H1 (cell line): Measurements from ENCODE around the gene CCDC78. TPM values are rescaled to one million over a fixed set of nuclear protein-coding genes. Genes with fewer than 3 reads are reported as not detected.
A peak's percentile ranks its signal among the peaks of the same experiment; 100 is the strongest.

ENCODE experiments used
- CTCF ChIA-PET: fragments of 300-600 bp; sonication (Branson Sonifier 250); formaldehyde crosslinking; loops from one replicate; lab custom pipeline; 2021; ENCODE audit not compliant: partially characterized antibody; lab: Charles Lee
- POLR2A ChIA-PET: fragments of 300-600 bp; sonication (Branson Sonifier 250); formaldehyde crosslinking; loops from one replicate; lab custom pipeline; 2021; ENCODE audit warnings: inconsistent platforms; ENCODE audit not compliant: partially characterized antibody; lab: Charles Lee
- DNase-seq, 2 experiments: peaks; one replicate each; pipeline versions ENCODE4 v3.0.0 to v3.0.0-alpha.2; 2010 to 2022; ENCODE audit warnings: low spot score in 2 of 2, low read depth in 1 of 2, mixed read lengths in 1 of 2
- FAIRE-seq: peaks from 2 replicates; lab custom pipeline; 2011; peaks lifted over from hg19 to GRCh38; lab: Jason Lieb, UNC
- H2AFZ ChIP-seq: 2 replicates; pipeline ENCODE4 v1.8.1; 2012; ENCODE audit warnings: low read length, inconsistent platforms
- H2AK5ac ChIP-seq: 2 replicates; pipeline ENCODE4 v1.6.1; 2013; ENCODE audit warnings: low read depth, low read length
- H2BK120ac ChIP-seq: replicated peaks from 2 replicates; pipeline ENCODE3; 2013; ENCODE audit warnings: low read depth, low read length, inconsistent platforms
- H2BK12ac ChIP-seq: 2 replicates; pipeline ENCODE4 v1.6.1; 2013; ENCODE audit warnings: low read depth, low read length
- H2BK15ac ChIP-seq: 2 replicates; pipeline ENCODE4 v1.6.1; 2013; ENCODE audit warnings: low read length
- H2BK20ac ChIP-seq: 2 replicates; pipeline ENCODE4 v1.6.1; 2013; ENCODE audit warnings: low read length
- H2BK5ac ChIP-seq: 2 replicates; pipeline ENCODE4 v1.6.1; 2013; ENCODE audit warnings: low read depth, low read length
- H3K14ac ChIP-seq: 2 replicates; pipeline ENCODE4 v1.6.1; 2013; ENCODE audit warnings: inconsistent platforms; ENCODE audit not compliant: insufficient read length
- H3K18ac ChIP-seq: 2 replicates; pipeline ENCODE4 v1.6.1; 2013; ENCODE audit warnings: low read length; ENCODE audit errors: extremely low read depth
- H3K23ac ChIP-seq: 2 replicates; pipeline ENCODE4 v1.6.1; 2013; ENCODE audit warnings: inconsistent platforms; ENCODE audit not compliant: insufficient read length
- H3K23me2 ChIP-seq: 2 replicates; pipeline ENCODE4 v1.6.1; 2013; ENCODE audit warnings: low read depth, low read length
- H3K27ac ChIP-seq: 2 replicates; pipeline ENCODE4 v1.6.1; 2011; ENCODE audit warnings: low read depth, low read length, inconsistent platforms
- H3K27me3 ChIP-seq, 4 experiments: replicated peaks in 1 of 4; 1 replicate in 1 of 4; 2 replicates in 3 of 4; pipeline versions ENCODE4 v1.6.1 to v1.8.1; 2011 to 2013; ENCODE audit warnings: low read length in 3 of 4, mild to moderate bottlenecking in 3 of 4, inconsistent platforms in 2 of 4, mixed read lengths in 2 of 4, moderate library complexity in 1 of 4; ENCODE audit not compliant: control insufficient read depth in 3 of 4, insufficient read depth in 3 of 4; ENCODE audit errors: extremely low read depth in 1 of 4
- H3K36me3 ChIP-seq, 4 experiments: 2 replicates each; pipeline versions ENCODE4 v1.6.1 to v1.8.1; 2011 to 2013; ENCODE audit warnings: mild to moderate bottlenecking in 4 of 4, low read length in 3 of 4, moderate library complexity in 2 of 4, control low read depth in 1 of 4, inconsistent platforms in 1 of 4; ENCODE audit not compliant: insufficient read depth in 4 of 4, control insufficient read depth in 2 of 4
- H3K4ac ChIP-seq: replicated peaks from 2 replicates; pipeline ENCODE3; 2013; ENCODE audit warnings: low read length, low read depth, mixed read lengths, inconsistent platforms; ENCODE audit not compliant: insufficient read length
- H3K4me1 ChIP-seq, 4 experiments: replicated peaks in 1 of 4; 1 replicate in 1 of 4; 2 replicates in 3 of 4; pipeline versions ENCODE4 v1.6.1 to v1.8.1; 2011 to 2013; ENCODE audit warnings: low read length in 3 of 4, inconsistent platforms in 2 of 4, mixed read lengths in 1 of 4; ENCODE audit not compliant: insufficient read depth in 4 of 4, control insufficient read depth in 3 of 4
- H3K4me2 ChIP-seq, 2 experiments: 2 replicates each; pipeline versions ENCODE4 v1.6.1 to v1.8.1; 2011 to 2013; ENCODE audit warnings: low read depth in 2 of 2, low read length in 2 of 2, control low read depth in 1 of 2, inconsistent platforms in 1 of 2, mild to moderate bottlenecking in 1 of 2; ENCODE audit not compliant: insufficient read depth in 1 of 2
- H3K4me3 ChIP-seq, 4 experiments: fragments of 200-600, 300-600 bp in 1 of 4; sonication (generic), shearing (Covaris generic), sonication (Bioruptor Twin) in 1 of 4; 2 replicates each; pipeline versions ENCODE4 v1.5.1 to v1.8.1; 2011 to 2016; ENCODE audit warnings: low read length in 4 of 4, low read depth in 3 of 4, control low read depth in 2 of 4, inconsistent platforms in 2 of 4, mild to moderate bottlenecking in 2 of 4, mixed read lengths in 1 of 4, moderate library complexity in 1 of 4; ENCODE audit not compliant: insufficient read depth in 2 of 4; ENCODE audit errors: extremely low read depth in 1 of 4
- H3K56ac ChIP-seq: replicated peaks from 2 replicates; pipeline ENCODE3; 2013; ENCODE audit warnings: low read depth, mild to moderate bottlenecking, mixed read lengths, low read length, inconsistent platforms; ENCODE audit not compliant: insufficient read length
- H3K79me1 ChIP-seq: 2 replicates; pipeline ENCODE4 v1.6.1; 2013; ENCODE audit warnings: low read depth, low read length, control low read depth
- H3K79me2 ChIP-seq, 2 experiments: 2 replicates each; pipeline versions ENCODE4 v1.6.1 to v1.8.1; 2012 to 2013; ENCODE audit warnings: low read length in 2 of 2, mild to moderate bottlenecking in 2 of 2, inconsistent platforms in 1 of 2; ENCODE audit not compliant: insufficient read depth in 2 of 2, control insufficient read depth in 1 of 2
- H3K9ac ChIP-seq, 4 experiments: replicated peaks in 1 of 4; 1 replicate in 1 of 4; 2 replicates in 3 of 4; pipeline versions ENCODE4 v1.6.1 to v1.8.1; 2011 to 2013; ENCODE audit warnings: low read depth in 3 of 4, low read length in 3 of 4, control low read depth in 2 of 4, mild to moderate bottlenecking in 2 of 4, moderate library complexity in 2 of 4, inconsistent platforms in 1 of 4; ENCODE audit errors: extremely low read depth in 1 of 4
- H3K9me3 ChIP-seq, 2 experiments: 2 replicates each; pipeline versions ENCODE4 v1.6.1 to v1.8.1; 2012 to 2013; ENCODE audit warnings: mild to moderate bottlenecking in 2 of 2, moderate library complexity in 2 of 2, control low read depth in 1 of 2, inconsistent platforms in 1 of 2, low read depth in 1 of 2, low read length in 1 of 2, mixed read lengths in 1 of 2; ENCODE audit not compliant: insufficient read depth in 2 of 2
- H4K20me1 ChIP-seq, 2 experiments: replicated peaks in 1 of 2; 2 replicates each; pipeline versions ENCODE3 to v1.8.1; 2011 to 2013; ENCODE audit warnings: inconsistent platforms in 2 of 2, low read length in 2 of 2, mild to moderate bottlenecking in 1 of 2; ENCODE audit not compliant: insufficient read depth in 2 of 2, control insufficient read depth in 1 of 2
- H4K5ac ChIP-seq: 2 replicates; pipeline ENCODE4 v1.6.1; 2013; ENCODE audit warnings: low read length, low read depth, mixed read lengths, inconsistent platforms; ENCODE audit not compliant: insufficient read length
- H4K8ac ChIP-seq: 2 replicates; pipeline ENCODE4 v1.8.0; 2013; ENCODE audit warnings: mild to moderate bottlenecking, moderate library complexity, low read length, inconsistent platforms; ENCODE audit not compliant: insufficient read depth; ENCODE audit errors: extremely low read depth
- H4K91ac ChIP-seq: replicated peaks from 2 replicates; pipeline ENCODE3; 2013; ENCODE audit warnings: low read length, mixed read lengths, inconsistent platforms; ENCODE audit not compliant: insufficient read length
- BACH1 ChIP-seq: IDR thresholded peaks from 2 replicates; pipeline ENCODE4 v1.6.1; 2012; ENCODE audit warnings: low read length, improper control_type of control experiment
- CBX8 ChIP-seq: fragments of 300-800, 300-1000 bp; sonication (generic); IDR thresholded peaks from 2 replicates; pipeline ENCODE4 v1.7.1; 2016; ENCODE audit warnings: low read depth, low read length, borderline replicate concordance
- CTBP2 ChIP-seq: IDR thresholded peaks from 2 replicates; pipeline ENCODE4 v1.7.0; 2011; ENCODE audit warnings: borderline replicate concordance, mild to moderate bottlenecking, moderate library complexity, mixed read lengths, low read length; ENCODE audit not compliant: insufficient read depth, insufficient read length
- EP300 ChIP-seq, 2 experiments: IDR thresholded peaks; 1 replicate in 1 of 2; 2 replicates in 1 of 2; pipeline ENCODE4 v1.6.1; 2011 to 2012; ENCODE audit warnings: low read depth in 2 of 2, low read length in 2 of 2, mild to moderate bottlenecking in 2 of 2, borderline replicate concordance in 1 of 2, inconsistent platforms in 1 of 2, moderate library complexity in 1 of 2
- EZH2 ChIP-seq: fragments of 200-600 bp; sonication (generic); IDR thresholded peaks from 2 replicates; pipeline ENCODE4 v1.7.1; 2012; ENCODE audit warnings: low read depth, mild to moderate bottlenecking, moderate library complexity, low read length, inconsistent platforms; ENCODE audit not compliant: severe bottlenecking
- KDM4A ChIP-seq: IDR thresholded peaks from one replicate; pipeline ENCODE4 v1.7.1; 2012; ENCODE audit warnings: low read depth, mild to moderate bottlenecking, moderate library complexity, low read length, inconsistent platforms; ENCODE audit not compliant: severe bottlenecking
- NANOG ChIP-seq: IDR thresholded peaks from 2 replicates; pipeline ENCODE4 v1.6.1; 2011; ENCODE audit warnings: low read length, low read depth, mild to moderate bottlenecking, inconsistent platforms; ENCODE audit not compliant: insufficient read depth, poor library complexity, severe bottlenecking
- POLR2AphosphoS5 ChIP-seq: IDR thresholded peaks from 2 replicates; pipeline ENCODE4 v1.6.1; 2011; ENCODE audit warnings: low read depth, low read length
- SAP30 ChIP-seq: fragments of 300-600 bp; sonication (generic); IDR thresholded peaks from 2 replicates; pipeline ENCODE4 v1.7.1; 2012; ENCODE audit warnings: low read length, moderate library complexity, mild to moderate bottlenecking, inconsistent platforms; ENCODE audit not compliant: insufficient read depth, insufficient replicate concordance
- SP1 ChIP-seq: IDR thresholded peaks from 2 replicates; pipeline ENCODE4 v1.6.1; 2011; ENCODE audit warnings: low read depth, low read length
- TEAD4 ChIP-seq: IDR thresholded peaks from 2 replicates; pipeline ENCODE4 v1.6.1; 2012; ENCODE audit warnings: low read depth, low read length, inconsistent platforms, mixed read lengths
- WGBS, 2 experiments: shearing (Covaris generic) in 1 of 2; methylation state at CpG; one replicate each; pipeline versions ENCODE4 v1.1.6 to v1.1.7; 2013 to 2015; ENCODE audit warnings: low lambda C conversion rate in 2 of 2, mixed read lengths in 2 of 2, inconsistent platforms in 1 of 2, low coverage in 1 of 2, missing lambda C conversion rate in 1 of 2; ENCODE audit not compliant: insufficient replicate concordance in 2 of 2, insufficient coverage in 1 of 2, insufficient read length in 1 of 2; ENCODE audit errors: extremely low coverage in 1 of 2, missing lambda C conversion rate in 1 of 2; 5-methylcytosine and 5-hydroxymethylcytosine counted together
- polyA plus RNA-seq, 7 experiments: library from polyadenylated mRNA; depleted of rRNA in 3 of 7; stranded (reverse) in 5 of 7; unstranded in 2 of 7; fragments of >200 nt in 5 of 7; fragments of 200-250 nt in 2 of 7; gene quantifications; 1 replicate in 5 of 7; 2 replicates in 1 of 7; 4 replicates in 1 of 7; pipeline versions ENCODE4 v1.2.1 to v1.2.3, GENCODE V29; 2011 to 2013; ENCODE audit warnings: missing spikeins in 2 of 7, mixed read lengths in 2 of 7
- total RNA-seq: library from RNA; stranded (reverse); fragmentation: NEBNext Ultra II Directional; extraction: Animal tissue kit (Norgen Biotek cat#: 25700); gene quantifications from 2 replicates; pipeline ENCODE4 v1.2.1, GENCODE V29; 2021

CCDC78 gene
- total and polyA plus RNA-seq, 2 of the 8 experiments (the other 6 are each of a cell fraction or from before 2014, with no cell fraction given) = 7.1 to 8.5 TPM

DNA sequence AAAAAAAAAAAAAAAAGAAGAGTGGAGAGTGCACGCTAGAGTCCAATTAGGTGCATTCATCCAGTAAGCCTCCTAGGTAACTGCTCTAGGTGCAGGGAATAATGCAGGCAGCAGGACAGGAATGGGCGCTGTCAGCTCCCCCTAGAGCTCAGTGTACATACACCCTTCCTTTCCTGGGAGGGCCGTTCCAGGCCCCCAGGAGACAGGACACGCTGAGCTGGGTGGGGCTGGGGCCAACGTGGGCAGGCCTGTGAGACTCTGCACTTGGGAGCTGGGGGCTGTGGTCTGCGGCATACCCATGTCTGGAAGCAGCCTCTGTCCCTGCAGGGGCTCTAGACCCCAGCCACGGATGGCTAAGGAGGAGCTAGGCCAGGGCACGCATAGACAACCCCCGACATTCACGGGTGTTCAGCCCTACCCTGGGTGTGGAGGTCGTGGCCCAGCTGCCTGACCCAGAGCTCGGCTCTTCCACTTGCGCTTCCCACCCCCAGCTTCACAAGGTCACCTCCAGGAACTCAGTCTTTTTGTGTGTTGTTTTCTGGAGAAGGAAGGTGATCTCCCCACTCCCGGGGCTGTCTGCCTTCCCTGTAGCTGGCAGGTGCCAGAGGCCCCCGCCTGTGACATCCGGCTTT lies 6.3 kb downstream of the CCDC78 start:
- CTCF ChIA-PET = interaction anchor here (0.7 to 35.8 kb wide), 9 partner anchors 3 to 328 kb away, joined by 3 to 977 read pairs (median 6); partner anchors contain the start of genes ANTKMT, CCDC78, CHTF18 and CIAO3
- H3K4me3 ChIP-seq = peak overlapping the region; percentile 75 to 77 (median 76)
- no peak overlapping the region; the same call in 1 of the 2 replicates for H2BK15ac ChIP-seq
- no peaks in the 10 kb centered on the region for H3K79me2 ChIP-seq
- H2BK20ac ChIP-seq = no peak overlapping the region
- H3K9me3 ChIP-seq = no peaks in the 10 kb centered on the region; a peak in 1 of 4 replicates
- H3K56ac ChIP-seq = no peak overlapping the region
- 33% methylated on average over 15 of the region's 16 CpGs; no CpG with 5 or more reads in 1 of the 2 experiments for WGBS, 2 experiments
- peak overlapping the region; percentile 76 to 83 for H3K4me2 ChIP-seq
- H3K27ac ChIP-seq = no peak overlapping the region
- peak overlapping the region; percentile 85 for H3K4ac ChIP-seq
- H2BK120ac ChIP-seq = no peak overlapping the region
- no peak overlapping the region for H3K14ac ChIP-seq
- H3K23me2 ChIP-seq = peaks cover 16% of the 10 kb centered on the region; the same call in 1 of the 2 replicates
- H2BK5ac ChIP-seq = 0 out of 2 replicates have a peak overlapping the region, but pooled peaks have one; percentile 95
- DNase-seq = no peak
- no peaks in the 10 kb centered on the region for H3K79me1 ChIP-seq
- H4K8ac ChIP-seq = no peak overlapping the region
- H3K23ac ChIP-seq = no peak overlapping the region
- H4K20me1 ChIP-seq = peaks cover 6 to 19% of the 10 kb centered on the region in 2 experiments
- H2AK5ac ChIP-seq = no peak overlapping the region
- H3K4me1 ChIP-seq = peaks cover 0 to 27% (median 17%) of the 10 kb centered on the region in 4 experiments; a peak in 5 of 7 replicates
- peaks cover 0 to 6% (median 0%) of the 10 kb centered on the region in 4 experiments; a peak in 1 of 8 replicates for H3K36me3 ChIP-seq
- peaks cover 0 to 28% (median 12%) of the 10 kb centered on the region in 4 experiments; a peak in 4 of 7 replicates for H3K27me3 ChIP-seq
- H4K5ac ChIP-seq = no peak overlapping the region
- H2AFZ ChIP-seq = no peak overlapping the region
- 0 out of 2 replicates have a peak overlapping the region, but pooled peaks have one; percentile 23 for H2BK12ac ChIP-seq
- H3K18ac ChIP-seq = no peak overlapping the region
- POLR2A ChIA-PET = interaction anchor here (0.6 to 23.0 kb wide), 24 partner anchors 3 to 149 kb away, joined by 3 to 353 read pairs (median 5); partner anchors contain the start of genes ANTKMT, CCDC78, CHTF18 and CIAO3
- peak overlapping the region; percentile 77 for H4K91ac ChIP-seq
- H3K9ac ChIP-seq = no peak overlapping the region
- FAIRE-seq = no peak
- TF ChIP-seq POLR2AphosphoS5 (0 out of 2 replicates have a peak, but pooled peaks have one; percentile 12), TEAD4 (no peak), NANOG (no peak), SP1 (no peak), KDM4A (no peak), CTBP2 (no peak), SAP30 (peak; percentile 55), EZH2 (no peak), EP300 (IDR thresholded peaks at IDR 0.05; ENCODE audit: borderline replicate concordance in 1 of 2, low read depth in 2 of 2, low read length in 2 of 2) (no peak), CBX8 (no peak), BACH1 (0 out of 2 replicates have a peak, but pooled peaks have one; percentile 25)
